ENCODE measurements around the gene LMO7.
"Not testable (repeated sequence)": the region's sequence is repeated elsewhere in the genome, so short reads cannot be mapped to it uniquely, and the experiment has no call there.

The LMO7 gene

DNA sequence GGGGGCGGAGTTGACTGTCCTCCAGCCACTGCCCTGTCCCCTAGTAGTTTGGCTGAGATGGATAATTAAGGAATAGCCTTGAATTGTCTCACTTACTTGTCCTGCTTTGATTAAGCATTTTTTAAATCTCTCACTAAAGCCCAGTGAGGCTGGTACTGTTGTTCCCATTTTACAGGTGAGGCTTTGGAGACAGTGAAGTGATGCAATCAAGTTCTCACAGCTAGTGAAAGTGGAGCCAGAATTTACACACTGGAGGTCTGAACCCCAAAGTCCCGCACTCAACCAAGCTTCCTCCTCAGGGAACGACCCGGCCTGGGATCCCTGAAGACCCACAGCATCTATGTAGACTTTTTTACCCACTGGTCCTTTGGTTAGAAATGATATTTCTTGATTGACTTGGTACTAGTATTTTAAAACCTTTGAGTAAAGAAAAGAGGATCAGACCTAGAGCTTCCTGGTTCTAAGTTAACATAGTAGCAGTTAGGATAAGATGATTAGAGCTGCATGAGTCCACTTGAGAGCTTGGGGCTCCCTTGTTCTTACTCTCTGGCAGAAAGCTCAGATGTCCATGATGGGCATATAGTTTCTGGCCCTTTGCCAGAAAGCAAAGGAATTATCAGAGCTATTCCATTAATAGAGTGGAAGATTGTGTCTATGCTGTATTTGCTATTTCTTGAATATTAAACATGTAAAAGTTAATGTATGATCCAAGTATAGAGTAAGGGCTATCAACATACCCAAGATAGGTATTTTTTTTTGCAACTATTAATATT is 154.3 kb downstream of the LMO7 start:
- TF ChIP-seq CTCF (conservative IDR thresholded peaks at IDR 0.05; ENCODE audit: control insufficient read depth, insufficient read depth, low read depth, low read length) = no peak
- H3K4me3 ChIP-seq (ENCODE audit: control insufficient read depth, low read depth, low read length) = no peak overlapping the region

GRCh38 chr13:75792526-75793187 is 156.5 kb downstream of the LMO7 start:
- no peak overlapping the region for H3K4me3 ChIP-seq (ENCODE audit: control insufficient read depth, low read depth, low read length)
- DNase-seq (ENCODE audit: low read depth) = no peak
- TF ChIP-seq CTCF (conservative IDR thresholded peaks at IDR 0.05; ENCODE audit: control insufficient read depth, insufficient read depth, low read depth, low read length) = no peak

More for the DNA sequence above, 154.3 kb downstream of the LMO7 start:
- no peak for DNase-seq (ENCODE audit: low read depth)

DNA sequence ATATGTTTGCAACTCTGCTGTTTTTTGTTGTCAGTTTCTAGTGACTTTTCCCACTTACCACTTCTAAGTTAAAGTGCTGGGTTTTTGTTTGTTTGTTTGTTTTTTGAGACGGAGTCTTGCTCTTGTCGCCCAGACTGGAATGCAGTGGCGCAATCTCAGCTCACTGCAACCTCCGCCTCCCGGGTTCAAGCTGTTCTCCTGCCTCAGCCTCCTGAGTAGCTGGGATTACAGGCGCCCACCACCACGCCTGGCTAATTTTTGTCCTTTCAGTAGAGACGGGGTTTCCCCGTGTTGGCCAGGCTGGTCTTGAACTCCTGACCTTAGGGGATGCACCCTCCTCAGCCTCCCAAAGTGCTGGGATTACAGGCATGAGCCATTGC is 157.0 kb downstream of the LMO7 start:
- not testable (repeated sequence) for DNase-seq (ENCODE audit: low read depth); H3K4me3 ChIP-seq (ENCODE audit: control insufficient read depth, low read depth, low read length)

- DNase-seq (ENCODE audit: low read depth) = no peak
- no peak for TF ChIP-seq CTCF (conservative IDR thresholded peaks at IDR 0.05; ENCODE audit: control insufficient read depth, insufficient read depth, low read depth, low read length)
- H3K4me3 ChIP-seq (ENCODE audit: control insufficient read depth, low read depth, low read length) = no peak overlapping the region
Measured at GRCh38 chr13:75794663-75795062, 158.5 kb downstream of the LMO7 start.

- TF ChIP-seq CTCF (conservative IDR thresholded peaks at IDR 0.05; ENCODE audit: control insufficient read depth, insufficient read depth, low read depth, low read length) = no peak
Measured at GRCh38 chr13:75795274-75795673, 159.1 kb downstream of the LMO7 start.

GRCh38 chr13:75796825-75797224 is 160.7 kb downstream of the LMO7 start:
- TF ChIP-seq CTCF (conservative IDR thresholded peaks at IDR 0.05; ENCODE audit: control insufficient read depth, insufficient read depth, low read depth, low read length) = no peak
- DNase-seq (ENCODE audit: low read depth) = no peak
- no peak overlapping the region for H3K4me3 ChIP-seq (ENCODE audit: control insufficient read depth, low read depth, low read length)

More at GRCh38 chr13:75795274-75795673, 159.1 kb downstream of the LMO7 start:
- DNase-seq (ENCODE audit: low read depth) = no peak
- H3K4me3 ChIP-seq (ENCODE audit: control insufficient read depth, low read depth, low read length) = no peak overlapping the region

GRCh38 chr13:75797239-75797638 is 161.1 kb downstream of the LMO7 start:
- H3K4me3 ChIP-seq (ENCODE audit: control insufficient read depth, low read depth, low read length) = no peak overlapping the region
- TF ChIP-seq CTCF (conservative IDR thresholded peaks at IDR 0.05; ENCODE audit: control insufficient read depth, insufficient read depth, low read depth, low read length) = no peak
- no peak for DNase-seq (ENCODE audit: low read depth)
